Stimulated activated CD4-positive, alpha-beta T cell treated with anti-CD3 and anti-CD28 coated beads, Interleukin-4, amount 100 ng/mL, for 48 hours (primary cell): ENCODE data around the gene PF4V1.

ENCODE experiments used
- DNase-seq, 2 donors: peaks; one replicate each; pipeline ENCODE4 v3.0.0-alpha.2; 2020; ENCODE audit warnings: low read depth in 2 of 2

The PF4V1 gene, protein sequence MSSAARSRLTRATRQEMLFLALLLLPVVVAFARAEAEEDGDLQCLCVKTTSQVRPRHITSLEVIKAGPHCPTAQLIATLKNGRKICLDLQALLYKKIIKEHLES

DNA sequence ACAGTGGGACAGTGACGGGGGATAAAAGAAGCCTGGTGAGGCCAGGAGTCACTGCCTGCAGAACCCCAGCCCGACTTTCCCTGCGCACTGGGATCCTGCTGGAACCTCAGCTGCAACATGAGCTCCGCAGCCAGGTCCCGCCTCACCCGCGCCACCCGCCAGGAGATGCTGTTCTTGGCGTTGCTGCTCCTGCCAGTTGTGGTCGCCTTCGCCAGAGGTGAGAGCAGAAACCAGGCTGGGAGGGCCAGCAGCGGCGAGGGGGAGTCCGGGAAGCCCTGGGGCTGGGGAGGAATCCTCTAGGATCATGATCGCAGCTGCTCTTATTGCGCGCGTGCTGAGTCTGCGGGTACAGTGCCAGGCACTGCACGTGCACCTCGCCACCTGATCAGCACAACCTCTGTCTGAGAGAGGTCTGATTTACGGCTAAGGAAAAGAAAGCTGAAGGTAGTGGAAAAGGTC lies at the start of gene PF4V1:
Gene PF4V1, plus strand, starts transcription at position 51 of the 459 bp plus-strand sequence. Its CDS starts 67 bp downstream, at position 118.
- DNase-seq, result no peak

DNA sequence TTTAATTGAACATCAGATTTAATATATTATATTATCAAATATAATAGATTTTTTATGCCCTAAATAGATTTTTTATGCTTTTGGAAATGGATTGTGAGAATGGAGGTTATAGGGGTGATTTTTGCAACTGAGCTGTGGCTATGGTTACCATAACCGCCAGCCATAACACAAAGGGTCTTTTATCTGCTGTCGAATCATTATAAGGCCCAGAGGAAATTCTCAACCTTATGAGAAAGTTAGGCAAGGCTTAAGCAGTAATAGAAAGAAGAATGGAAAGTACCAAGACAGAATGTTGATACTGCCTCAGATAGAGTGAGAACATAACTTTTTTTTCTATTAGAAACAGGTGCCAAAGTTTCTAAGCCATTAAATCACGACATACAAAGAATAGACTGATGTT lies 42.9 kb upstream of the PF4V1 start:
- DNase-seq, result no peak

DNA sequence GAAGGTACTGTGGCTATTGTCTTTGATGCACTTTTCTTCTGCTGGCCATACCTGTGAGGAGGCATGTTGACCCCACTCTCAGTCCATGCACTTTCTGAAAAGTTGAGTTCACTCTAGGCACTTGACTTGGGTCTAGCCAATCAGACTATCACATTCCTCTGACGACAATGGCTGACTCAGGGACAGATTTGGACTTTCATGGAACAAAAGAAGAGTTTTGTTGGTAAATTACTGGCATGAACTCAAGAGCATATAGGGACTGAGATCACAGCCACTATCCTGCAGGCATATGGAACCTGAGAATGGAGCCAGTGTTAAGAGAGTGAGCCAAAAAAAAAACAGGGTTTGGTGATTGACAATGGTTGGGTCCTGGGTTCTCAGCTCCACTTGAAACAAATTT lies 41.3 kb upstream of the PF4V1 start:
- no peak for DNase-seq

DNA sequence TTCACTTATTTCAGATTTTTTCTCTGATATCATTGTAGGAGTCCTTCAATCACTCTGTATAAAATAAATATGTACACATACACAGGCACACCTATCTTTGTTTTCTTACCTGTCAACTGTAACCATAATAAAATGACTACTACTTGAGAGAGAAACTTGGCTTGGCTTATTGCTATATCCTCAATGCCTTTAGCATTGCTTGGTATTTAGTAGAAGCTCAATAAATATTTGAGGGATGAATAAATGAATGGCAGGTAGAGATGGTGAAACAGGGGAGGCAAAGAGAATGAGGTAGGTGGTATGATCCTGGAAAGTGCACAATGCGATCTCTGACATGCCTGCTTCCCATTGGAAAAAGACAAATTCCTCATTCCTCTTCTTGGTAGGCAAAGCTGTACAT lies 38.4 kb upstream of the PF4V1 start:
- DNase-seq, result no peak

DNA sequence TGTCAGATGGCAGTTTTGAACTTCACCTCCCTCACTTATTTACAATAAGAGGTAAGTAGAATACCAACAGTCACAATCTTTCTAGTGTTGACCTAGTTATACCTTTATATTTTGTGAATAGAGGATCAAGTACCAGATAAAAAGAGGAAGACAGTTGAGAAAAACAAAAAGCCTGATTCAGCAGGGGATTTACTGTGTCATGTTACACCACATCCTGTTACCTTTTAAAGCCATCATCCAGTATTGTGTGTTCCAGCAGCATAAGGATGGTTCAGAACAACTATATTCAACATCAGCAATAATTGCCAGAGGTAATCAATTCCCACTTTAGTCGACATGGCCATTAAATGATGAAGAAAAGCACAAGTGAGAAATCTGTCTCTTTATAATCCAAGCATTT lies 38.0 kb upstream of the PF4V1 start:
- no peak for DNase-seq

DNA sequence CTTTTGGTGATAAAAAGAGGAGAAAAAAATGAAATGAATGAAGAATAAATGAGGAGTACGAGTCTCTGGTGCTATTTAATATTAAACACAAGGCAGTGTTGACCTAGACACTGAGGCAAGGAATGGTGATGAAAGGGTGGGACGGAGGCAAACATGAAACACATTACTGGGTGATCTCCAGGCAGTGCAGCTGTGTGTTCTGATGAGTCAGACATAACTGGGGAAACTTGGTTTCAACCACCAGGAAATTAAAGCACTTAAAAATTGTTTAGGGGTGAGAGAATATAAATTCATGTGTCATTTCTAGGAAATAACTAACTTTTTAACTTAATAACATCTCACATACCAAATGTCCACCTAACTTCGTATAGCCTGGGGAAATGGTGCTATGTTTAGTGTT lies 36.3 kb upstream of the PF4V1 start:
- DNase-seq, result no peak

DNA sequence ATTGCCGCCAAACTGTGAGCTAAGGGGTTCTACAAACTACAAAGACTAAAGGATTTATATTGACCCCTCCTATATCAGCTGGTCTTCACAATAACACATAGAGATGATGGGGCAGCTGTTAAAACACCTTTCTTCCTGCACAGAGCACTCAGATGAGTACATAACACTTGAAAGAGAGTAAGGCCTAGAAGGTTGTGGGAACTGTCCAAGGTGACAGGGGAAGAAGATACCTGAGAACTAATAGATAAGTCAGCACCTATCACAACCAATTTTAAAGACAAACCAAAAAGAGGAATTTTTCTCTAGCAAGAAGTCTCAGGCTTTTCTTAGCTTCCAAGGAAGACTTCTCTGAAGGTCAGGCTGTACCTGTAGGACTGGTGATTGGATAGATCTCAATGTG lies 35.8 kb upstream of the PF4V1 start:
- no peak for DNase-seq

DNA sequence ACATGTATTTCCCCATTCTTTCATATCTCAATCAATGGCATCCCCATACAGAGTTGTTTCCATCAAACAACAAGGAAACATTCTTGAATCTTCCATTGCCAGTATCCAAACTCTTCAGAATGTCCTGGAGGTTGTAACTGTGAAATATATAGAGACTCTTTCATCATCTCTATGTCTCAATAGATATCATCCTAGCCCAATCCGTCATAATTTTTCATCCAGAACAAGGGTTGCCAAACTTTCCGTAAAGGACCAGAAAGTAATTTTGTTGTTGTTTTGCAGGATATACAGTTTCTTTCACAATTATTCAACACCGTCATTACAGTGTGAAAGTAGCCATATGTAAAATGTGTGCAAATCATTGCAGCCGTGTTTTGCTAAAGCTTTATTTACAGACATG lies 31.8 kb upstream of the PF4V1 start:
- no peak for DNase-seq

DNA sequence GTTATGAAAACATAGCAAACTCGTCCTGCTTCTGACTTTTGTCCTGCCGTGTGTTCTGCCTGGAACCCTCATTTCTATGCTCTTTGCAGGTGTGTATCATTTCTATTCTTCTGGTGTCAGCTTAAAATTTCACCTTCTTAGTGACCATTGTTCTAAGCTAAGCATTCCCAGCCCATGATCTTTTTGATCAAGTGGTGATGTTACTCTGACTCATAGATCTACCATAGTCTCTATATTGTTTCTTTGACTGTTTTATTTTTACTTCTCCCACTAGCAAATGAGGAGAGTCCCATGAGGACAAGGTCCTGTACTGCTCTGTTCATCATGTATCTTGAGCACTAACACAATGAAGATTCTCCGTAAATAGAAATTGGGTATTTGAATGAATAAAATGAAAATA lies 30.7 kb upstream of the PF4V1 start:
- no peak for DNase-seq

DNA sequence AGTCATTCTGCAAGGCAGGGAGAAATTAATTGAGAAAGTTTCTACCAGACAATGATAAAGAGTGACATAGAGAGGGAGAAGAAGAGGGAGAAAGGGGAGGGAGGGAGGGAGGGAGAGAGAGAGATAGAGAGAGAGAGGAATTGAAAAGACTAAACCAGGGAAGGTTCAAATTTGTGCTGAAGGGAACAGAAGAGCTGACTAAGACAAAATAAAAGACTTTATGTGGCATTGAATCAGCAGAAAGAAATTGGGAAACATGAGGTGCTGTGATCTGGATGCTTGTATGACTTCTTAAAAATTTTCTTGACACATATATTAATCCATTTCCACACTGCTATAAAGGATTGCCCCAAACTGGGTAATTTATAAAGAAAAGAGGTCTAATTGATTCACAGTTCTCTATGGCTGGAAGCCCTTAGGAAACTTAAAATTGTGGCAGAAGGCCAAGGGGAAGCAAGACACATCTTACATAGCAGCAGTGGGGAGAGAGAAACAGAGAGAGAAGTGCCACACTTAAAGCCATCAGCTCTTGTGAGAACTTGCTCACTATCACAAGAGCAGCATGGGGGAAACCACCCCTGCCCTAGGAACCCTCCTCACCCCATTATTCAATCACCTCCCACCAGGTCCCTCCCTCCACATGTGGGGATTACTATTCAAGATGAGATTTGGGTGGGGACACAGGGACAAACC lies 30.1 kb upstream of the PF4V1 start:
- no peak for DNase-seq

DNA sequence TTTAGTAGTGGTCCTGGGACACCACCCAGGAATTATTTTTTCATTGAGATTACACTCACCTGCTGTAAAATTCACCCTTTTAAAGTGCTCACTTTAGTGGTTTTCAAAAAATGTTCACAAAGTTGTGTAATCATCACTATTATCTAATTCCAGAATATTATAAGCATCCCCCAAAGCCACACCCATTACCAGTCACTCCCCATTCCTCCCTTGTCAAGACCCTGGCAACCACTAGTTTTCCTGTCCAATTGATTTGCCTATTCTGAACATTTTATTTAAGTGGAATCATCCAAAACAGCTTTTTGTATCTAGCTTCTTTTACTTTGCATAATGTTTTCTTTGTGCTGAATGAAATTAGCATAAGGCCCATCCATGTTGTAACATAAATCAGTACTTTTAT lies 29.3 kb upstream of the PF4V1 start:
- no peak for DNase-seq

DNA sequence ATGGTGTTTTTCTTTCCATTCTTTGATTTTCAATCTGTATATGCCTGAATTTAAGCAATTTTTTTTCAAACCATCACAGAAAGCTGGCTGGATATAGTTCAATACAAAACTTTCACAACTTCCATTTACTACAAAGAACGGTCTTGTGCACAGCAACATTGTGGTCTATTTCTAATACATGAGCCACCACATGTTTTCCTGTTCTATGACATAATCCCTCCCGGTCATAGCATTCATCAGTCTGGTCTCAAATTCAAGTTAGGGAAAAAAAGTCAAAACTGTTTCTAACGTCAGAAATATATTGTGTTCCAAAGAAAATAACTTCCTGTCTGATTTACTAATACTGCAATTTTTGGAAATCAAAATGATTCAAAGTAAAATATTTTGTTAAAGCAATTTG lies 24.1 kb upstream of the PF4V1 start:
- no peak for DNase-seq

DNA sequence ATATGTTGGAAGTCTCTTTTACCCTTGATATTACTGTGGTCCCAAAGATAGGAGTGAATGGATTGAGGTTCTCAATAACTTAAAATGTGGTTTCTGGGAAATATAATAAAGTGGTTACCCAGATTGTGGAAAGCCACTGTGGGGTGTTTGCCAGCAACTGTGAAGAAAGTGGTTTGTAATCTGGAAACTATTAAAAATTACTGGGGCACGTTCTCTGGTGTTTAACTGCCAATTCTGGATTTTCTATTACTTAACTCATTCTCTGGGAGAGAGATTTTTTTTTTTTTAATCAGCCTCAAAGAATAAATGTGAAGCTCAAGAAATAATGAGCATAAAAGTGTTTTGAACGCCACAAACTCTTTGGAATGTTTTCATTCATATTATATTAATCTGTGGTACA lies 21.5 kb upstream of the PF4V1 start:
- no peak for DNase-seq

DNA sequence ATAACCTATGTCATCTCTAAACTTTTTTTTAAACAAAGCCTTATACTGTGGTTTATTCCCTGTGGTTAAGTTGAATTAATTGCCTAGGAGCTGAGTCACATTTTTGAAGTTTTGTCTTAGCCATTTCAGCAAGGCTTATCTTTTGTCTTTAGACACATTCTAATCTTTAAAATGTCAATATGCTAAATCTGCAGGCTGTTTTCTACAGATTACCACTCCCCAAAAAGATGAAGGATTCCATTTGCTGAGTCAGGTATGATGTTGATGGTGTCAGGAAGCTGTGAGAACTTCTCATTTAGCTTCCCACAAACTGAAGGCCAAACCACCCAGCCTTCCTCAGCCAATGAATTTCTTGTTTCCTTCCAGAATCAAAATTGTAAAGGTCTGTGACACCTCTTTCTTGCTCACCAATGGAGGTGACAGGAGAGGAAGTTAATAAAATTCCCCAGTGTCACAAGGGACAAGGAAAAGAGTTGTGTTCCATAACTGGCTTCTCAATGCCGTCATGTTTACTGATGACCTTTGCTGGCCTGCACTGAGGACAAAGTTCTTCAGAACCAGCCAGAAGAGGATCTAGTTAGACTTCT lies 20.4 kb upstream of the PF4V1 start:
- no peak for DNase-seq

DNA sequence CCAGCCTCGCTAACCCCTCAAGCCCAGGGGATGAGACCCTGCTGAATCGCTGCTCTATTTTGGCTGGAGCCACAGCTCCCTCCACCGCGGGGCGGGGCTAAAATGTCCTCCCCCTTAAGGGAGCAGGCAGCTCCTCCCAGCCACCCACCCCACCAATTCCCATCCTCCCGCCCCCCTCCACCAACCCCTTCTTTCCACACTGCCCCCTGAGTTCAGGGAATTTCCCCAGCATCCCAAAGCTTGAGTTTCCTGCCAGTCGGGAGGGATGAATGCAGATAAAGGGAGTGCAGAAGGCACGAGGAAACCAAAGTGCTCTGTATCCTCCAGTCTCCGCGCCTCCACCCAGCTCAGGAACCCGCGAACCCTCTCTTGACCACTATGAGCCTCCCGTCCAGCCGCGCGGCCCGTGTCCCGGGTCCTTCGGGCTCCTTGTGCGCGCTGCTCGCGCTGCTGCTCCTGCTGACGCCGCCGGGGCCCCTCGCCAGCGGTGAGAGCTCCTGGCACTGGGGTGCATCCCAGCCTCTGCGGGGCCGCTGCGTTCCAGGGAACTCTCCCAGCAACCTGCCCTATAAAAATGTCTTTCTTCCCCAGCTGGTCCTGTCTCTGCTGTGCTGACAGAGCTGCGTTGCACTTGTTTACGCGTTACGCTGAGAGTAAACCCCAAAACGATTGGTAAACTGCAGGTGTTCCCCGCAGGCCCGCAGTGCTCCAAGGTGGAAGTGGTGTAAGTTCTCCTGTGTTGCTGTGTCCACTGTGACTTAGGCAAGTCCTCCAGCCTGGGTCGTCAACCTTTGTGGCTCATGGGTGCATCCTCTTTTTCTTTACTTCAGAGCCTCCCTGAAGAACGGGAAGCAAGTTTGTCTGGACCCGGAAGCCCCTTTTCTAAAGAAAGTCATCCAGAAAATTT lies 16.5 kb upstream of the PF4V1 start, which contains the start of gene CXCL6:
Gene CXCL6, plus strand, starts transcription at position 306 of the 907 bp plus-strand sequence. Its CDS starts 73 bp downstream, at position 379.
- no peak for DNase-seq

DNA sequence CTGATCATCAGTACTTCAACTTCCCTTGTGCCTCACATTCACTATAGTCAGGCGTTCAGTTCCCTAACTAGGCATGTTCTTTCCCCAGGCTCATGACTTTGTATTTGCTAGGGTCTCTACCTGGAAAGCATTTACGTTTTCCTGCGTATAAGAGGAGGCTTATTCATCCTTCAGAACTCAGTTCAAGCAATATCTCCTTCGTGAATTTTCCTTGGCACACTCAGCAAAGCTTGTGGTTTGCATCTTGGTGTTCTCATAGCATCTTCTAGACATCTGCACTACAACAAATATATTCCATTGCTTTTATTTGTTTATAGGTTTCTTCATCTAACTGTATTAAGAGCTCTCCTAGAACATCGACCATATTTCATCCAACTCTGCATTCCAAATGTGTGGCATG lies 14.0 kb upstream of the PF4V1 start:
- DNase-seq, result no peak

DNA sequence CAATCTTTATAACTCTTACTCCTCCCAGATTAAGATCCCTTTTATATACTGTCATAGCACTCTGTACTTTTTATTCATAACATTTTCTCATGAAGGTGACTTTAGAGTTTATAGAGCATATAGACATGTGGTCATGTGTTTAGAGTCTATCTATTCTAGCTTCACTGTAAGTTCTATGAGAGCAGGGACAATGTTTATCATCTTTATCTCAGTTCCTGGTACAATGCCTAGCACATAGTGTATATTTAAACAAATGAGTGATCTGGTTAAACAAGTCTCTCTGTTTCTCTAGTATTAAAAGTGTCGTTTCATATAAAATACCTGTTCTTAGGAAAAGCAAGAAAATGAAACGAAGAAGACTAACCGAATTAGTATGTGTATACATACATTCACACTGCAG lies 13.4 kb upstream of the PF4V1 start:
- DNase-seq, result no peak

DNA sequence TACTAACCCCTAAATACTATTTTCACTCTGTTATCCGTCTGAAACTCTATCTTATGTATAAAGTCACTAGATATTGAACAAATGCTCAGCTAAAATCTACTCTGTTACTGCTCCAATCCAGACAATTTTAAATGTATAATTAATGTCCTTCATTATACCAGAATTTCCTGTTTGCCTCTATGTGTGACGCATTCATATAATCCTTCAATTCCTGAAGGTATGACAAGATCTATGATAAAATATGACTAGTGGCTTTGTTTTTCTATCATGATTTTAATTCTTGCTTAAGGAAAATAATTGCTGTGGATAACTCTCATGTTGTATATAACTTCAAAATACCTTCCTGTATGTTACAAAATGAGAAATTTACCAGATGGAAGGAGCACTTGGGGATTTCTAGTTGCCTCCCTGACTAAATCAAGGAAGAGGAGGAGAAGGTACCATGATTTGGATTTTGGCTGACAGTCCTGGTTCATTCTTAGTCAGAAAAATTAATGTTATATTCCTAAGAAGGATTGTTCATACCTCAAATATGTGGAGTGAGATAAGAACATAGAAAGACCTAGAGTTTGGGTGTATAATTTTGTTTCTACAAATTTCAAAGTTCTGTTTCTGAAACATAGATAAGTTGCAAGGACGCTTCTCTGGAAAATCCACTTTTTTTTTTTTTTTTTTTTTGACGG lies 11.7 kb upstream of the PF4V1 start:
- DNase-seq, result no peak

DNA sequence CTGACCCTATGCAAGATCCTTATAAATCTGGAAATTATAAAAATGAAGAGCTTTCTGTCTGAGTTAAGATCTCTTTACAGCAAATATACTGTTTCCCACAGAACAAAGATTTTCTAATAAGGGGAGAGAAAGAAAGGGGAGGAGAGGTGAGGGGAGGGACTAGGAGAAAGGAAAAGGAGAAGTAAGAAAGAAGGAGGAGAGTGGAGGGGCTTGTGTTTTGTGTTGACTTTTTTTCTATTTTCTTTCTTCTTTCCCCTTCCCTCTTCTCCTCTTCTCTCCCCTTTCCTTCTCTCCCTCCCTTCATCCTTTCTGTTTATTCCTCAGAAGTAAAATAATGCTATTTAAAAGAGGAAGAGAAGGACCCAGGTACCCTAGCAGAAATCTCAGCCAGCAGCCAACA lies 10.4 kb upstream of the PF4V1 start:
- DNase-seq, result no peak

DNA sequence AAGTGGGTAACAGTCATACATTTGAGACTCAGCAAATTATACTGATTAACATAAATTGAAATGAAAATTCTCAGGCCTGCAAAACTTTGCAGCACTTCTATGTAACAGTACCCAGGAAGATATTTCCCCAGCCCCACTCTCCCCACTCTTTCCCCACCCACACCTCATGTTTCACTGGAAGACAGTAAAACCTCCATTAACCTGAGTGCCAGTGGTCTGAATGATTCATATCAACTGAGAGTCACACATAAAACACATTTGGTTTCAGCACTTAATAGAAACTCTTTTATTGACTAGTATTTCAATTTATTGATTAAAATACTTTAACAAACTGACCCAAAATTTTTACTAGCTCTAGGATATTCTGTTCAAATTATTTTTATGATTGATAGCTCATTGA lies 9.7 kb upstream of the PF4V1 start:
- DNase-seq, result no peak

DNA sequence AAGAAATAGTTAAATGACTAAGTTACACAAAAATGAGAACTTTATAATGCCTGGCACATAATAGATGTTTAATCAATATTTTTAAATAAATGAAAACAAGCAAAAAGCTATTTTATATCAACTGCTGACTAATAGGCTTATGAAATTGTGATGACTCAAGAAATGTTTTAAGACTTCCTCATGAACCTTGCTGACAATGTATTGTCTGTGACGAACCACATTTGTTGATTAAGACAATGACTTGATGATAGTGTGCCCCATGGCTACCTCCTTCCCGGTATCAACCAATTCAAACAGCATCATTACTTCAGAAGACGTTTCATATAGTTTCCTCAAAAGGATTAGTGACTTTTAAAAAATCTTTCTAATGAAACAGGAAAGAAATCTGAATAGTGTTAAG lies 8.8 kb upstream of the PF4V1 start:
- no peak for DNase-seq

DNA sequence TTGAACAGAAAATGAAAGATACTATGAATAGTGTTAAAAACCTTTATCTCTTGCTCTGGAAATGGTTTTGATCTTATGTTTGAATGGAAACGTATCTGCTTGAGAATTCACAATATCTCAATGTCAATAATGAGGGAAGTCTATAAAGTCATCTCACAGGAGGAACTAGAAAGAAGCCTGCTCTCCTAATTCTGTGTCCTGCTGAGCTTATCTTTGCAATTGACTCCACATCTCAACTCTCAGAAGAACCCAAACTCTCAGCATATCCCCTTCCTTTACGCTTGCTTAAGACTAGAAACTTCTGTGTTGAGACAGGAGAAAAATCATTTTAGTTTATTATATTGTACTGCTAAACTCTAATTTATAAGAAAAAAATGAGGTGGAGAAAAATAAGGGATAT lies 8.3 kb upstream of the PF4V1 start:
- DNase-seq, result no peak
